ENCODE data around the gene SYNE3.
"Not testable (repeated sequence)": the region's sequence is repeated elsewhere in the genome, so short reads cannot be mapped to it uniquely, and the experiment has no call there.

SYNE3 gene

GRCh38 chr14:95515596-95516552 is 576 bp downstream of the SYNE3 start:
- Histone ChIP-seq H3K9me3 (ENCODE audit: control insufficient read depth in 5 of 5, low read length in 5 of 5) (no peaks in the 10 kb centered on the region), H3K4me1 (ENCODE audit: control insufficient read depth in 5 of 5, insufficient read depth in 5 of 5, low read length in 5 of 5) (peaks cover 29 to 80% (median 79%) of the 10 kb centered on the region in 5 donors), H3K27ac (ENCODE audit: low read depth, low read length) (peak overlapping the region; percentile 95)

GRCh38 chr14:95515080-95515489 is 1.4 kb downstream of the SYNE3 start:
- Histone ChIP-seq H3K4me1 (ENCODE audit: control insufficient read depth in 5 of 5, insufficient read depth in 5 of 5, low read length in 5 of 5) (peaks cover 30 to 81% (median 81%) of the 10 kb centered on the region in 5 donors), H3K36me3 (ENCODE audit: control insufficient read depth in 5 of 5, insufficient read depth in 5 of 5, low read length in 5 of 5) (peaks cover 0 to 2% (median 0%) of the 10 kb centered on the region in 5 donors), H3K27me3 (ENCODE audit: control insufficient read depth in 5 of 5, insufficient read depth in 4 of 5, low read length in 5 of 5) (no peaks in the 10 kb centered on the region), H3K9me3 (ENCODE audit: control insufficient read depth in 5 of 5, low read length in 5 of 5) (no peaks in the 10 kb centered on the region), H3K27ac (ENCODE audit: low read depth, low read length) (peak overlapping the region; percentile 95), H3K4me3 (ENCODE audit: low read depth in 1 of 5, low read length in 5 of 5) (peak overlapping the region; percentile 56 to 93 (median 88)), H3K9ac (ENCODE audit: low read length in 5 of 5) (peak overlapping the region; percentile 50 to 96 (median 86))

More at GRCh38 chr14:95515596-95516552, 576 bp downstream of the SYNE3 start:
- no peaks in the 10 kb centered on the region for H3K27me3 ChIP-seq (ENCODE audit: control insufficient read depth in 5 of 5, insufficient read depth in 4 of 5, low read length in 5 of 5)
- no peaks in the 10 kb centered on the region for H3K36me3 ChIP-seq (ENCODE audit: control insufficient read depth in 5 of 5, insufficient read depth in 5 of 5, low read length in 5 of 5)
- H3K4me3 ChIP-seq (ENCODE audit: low read depth in 1 of 5, low read length in 5 of 5), result peak overlapping the region; percentile 56 to 93 (median 88)
- H3K9ac ChIP-seq (ENCODE audit: low read length in 5 of 5), result peak overlapping the region; percentile 50 to 96 (median 86)

- Histone ChIP-seq H3K27me3 (ENCODE audit: control insufficient read depth in 5 of 5, insufficient read depth in 4 of 5, low read length in 5 of 5) (no peaks in the 10 kb centered on the region), H3K27ac (ENCODE audit: low read depth, low read length) (peak overlapping the region; percentile 95), H3K4me1 (ENCODE audit: control insufficient read depth in 5 of 5, insufficient read depth in 5 of 5, low read length in 5 of 5) (peaks cover 25 to 81% (median 81%) of the 10 kb centered on the region in 5 donors), H3K9me3 (ENCODE audit: control insufficient read depth in 5 of 5, low read length in 5 of 5) (no peaks in the 10 kb centered on the region), H3K4me3 (ENCODE audit: low read depth in 1 of 5, low read length in 5 of 5) (peak overlapping the region; percentile 56 to 93 (median 88)), H3K36me3 (ENCODE audit: control insufficient read depth in 5 of 5, insufficient read depth in 5 of 5, low read length in 5 of 5) (peaks cover 0 to 8% (median 5%) of the 10 kb centered on the region in 5 donors), H3K9ac (ENCODE audit: low read length in 5 of 5) (peak overlapping the region; percentile 50 to 86 (median 75))
Observed at GRCh38 chr14:95514131-95515079, 2.0 kb downstream of the SYNE3 start.

GRCh38 chr14:95513291-95513690 is 3.2 kb downstream of the SYNE3 start:
- peaks cover 19 to 81% (median 79%) of the 10 kb centered on the region in 5 donors for H3K4me1 ChIP-seq (ENCODE audit: control insufficient read depth in 5 of 5, insufficient read depth in 5 of 5, low read length in 5 of 5)
- H3K9me3 ChIP-seq (ENCODE audit: control insufficient read depth in 5 of 5, low read length in 5 of 5), result no peaks in the 10 kb centered on the region
- peak overlapping the region; percentile 52 for H3K27ac ChIP-seq (ENCODE audit: low read depth, low read length)
- no peak overlapping the region for H3K4me3 ChIP-seq (ENCODE audit: low read depth in 1 of 5, low read length in 5 of 5)
- H3K36me3 ChIP-seq (ENCODE audit: control insufficient read depth in 5 of 5, insufficient read depth in 5 of 5, low read length in 5 of 5), result peaks cover 0 to 10% (median 7%) of the 10 kb centered on the region in 5 donors
- H3K27me3 ChIP-seq (ENCODE audit: control insufficient read depth in 5 of 5, insufficient read depth in 4 of 5, low read length in 5 of 5), result no peaks in the 10 kb centered on the region
- peak overlapping the region in 1 of 5 donors; percentile 75 for H3K9ac ChIP-seq (ENCODE audit: low read length in 5 of 5)

- H3K27me3 ChIP-seq (ENCODE audit: control insufficient read depth in 5 of 5, insufficient read depth in 4 of 5, low read length in 5 of 5), result no peaks in the 10 kb centered on the region
- peaks cover 15 to 81% (median 79%) of the 10 kb centered on the region in 5 donors for H3K4me1 ChIP-seq (ENCODE audit: control insufficient read depth in 5 of 5, insufficient read depth in 5 of 5, low read length in 5 of 5)
- peak overlapping the region; percentile 65 for H3K27ac ChIP-seq (ENCODE audit: low read depth, low read length)
- H3K9ac ChIP-seq (ENCODE audit: low read length in 5 of 5), result no peak overlapping the region
- H3K4me3 ChIP-seq (ENCODE audit: low read depth in 1 of 5, low read length in 5 of 5), result no peak overlapping the region
- peaks cover 0 to 13% (median 11%) of the 10 kb centered on the region in 5 donors for H3K36me3 ChIP-seq (ENCODE audit: control insufficient read depth in 5 of 5, insufficient read depth in 5 of 5, low read length in 5 of 5)
- H3K9me3 ChIP-seq (ENCODE audit: control insufficient read depth in 5 of 5, low read length in 5 of 5), result no peaks in the 10 kb centered on the region
Observed at GRCh38 chr14:95511687-95512086, 4.8 kb downstream of the SYNE3 start.

- Histone ChIP-seq H3K4me1 (ENCODE audit: control insufficient read depth in 5 of 5, insufficient read depth in 5 of 5, low read length in 5 of 5) (peaks cover 16 to 86% (median 82%) of the 10 kb centered on the region in 5 donors), H3K27ac (ENCODE audit: low read depth, low read length) (peak overlapping the region; percentile 88)
Observed at GRCh38 chr14:95510804-95511203, 5.6 kb downstream of the SYNE3 start.

GRCh38 chr14:95510344-95510743 is 6.1 kb downstream of the SYNE3 start:
- not testable (repeated sequence) for H3K9me3 ChIP-seq (ENCODE audit: control insufficient read depth in 5 of 5, low read length in 5 of 5); H3K9ac ChIP-seq (ENCODE audit: low read length in 5 of 5); H3K4me3 ChIP-seq (ENCODE audit: low read depth in 1 of 5, low read length in 5 of 5); H3K27me3 ChIP-seq (ENCODE audit: control insufficient read depth in 5 of 5, insufficient read depth in 4 of 5, low read length in 5 of 5)
- H3K4me1 ChIP-seq (ENCODE audit: control insufficient read depth in 5 of 5, insufficient read depth in 5 of 5, low read length in 5 of 5), result peaks cover 16 to 82% (median 78%) of the 10 kb centered on the region in 5 donors
- H3K36me3 ChIP-seq (ENCODE audit: control insufficient read depth in 5 of 5, insufficient read depth in 5 of 5, low read length in 5 of 5), result peaks cover 0 to 18% (median 16%) of the 10 kb centered on the region in 5 donors
- H3K27ac ChIP-seq (ENCODE audit: low read depth, low read length), result peak overlapping the region; percentile 88

More at GRCh38 chr14:95510804-95511203, 5.6 kb downstream of the SYNE3 start:
- no peak overlapping the region for H3K9ac ChIP-seq (ENCODE audit: low read length in 5 of 5)
- H3K27me3 ChIP-seq (ENCODE audit: control insufficient read depth in 5 of 5, insufficient read depth in 4 of 5, low read length in 5 of 5), result no peaks in the 10 kb centered on the region
- no peaks in the 10 kb centered on the region for H3K9me3 ChIP-seq (ENCODE audit: control insufficient read depth in 5 of 5, low read length in 5 of 5)
- no peak overlapping the region for H3K4me3 ChIP-seq (ENCODE audit: low read depth in 1 of 5, low read length in 5 of 5)
- H3K36me3 ChIP-seq (ENCODE audit: control insufficient read depth in 5 of 5, insufficient read depth in 5 of 5, low read length in 5 of 5), result peaks cover 0 to 18% (median 16%) of the 10 kb centered on the region in 5 donors

- Histone ChIP-seq H3K4me3 (ENCODE audit: low read depth in 1 of 5, low read length in 5 of 5) (no peak overlapping the region), H3K27me3 (ENCODE audit: control insufficient read depth in 5 of 5, insufficient read depth in 4 of 5, low read length in 5 of 5) (no peaks in the 10 kb centered on the region), H3K9ac (ENCODE audit: low read length in 5 of 5) (peak overlapping the region in 2 of 5 donors; percentile 9 to 13), H3K36me3 (ENCODE audit: control insufficient read depth in 5 of 5, insufficient read depth in 5 of 5, low read length in 5 of 5) (peaks cover 0 to 18% (median 16%) of the 10 kb centered on the region in 5 donors), H3K27ac (ENCODE audit: low read depth, low read length) (peak overlapping the region; percentile 88), H3K4me1 (ENCODE audit: control insufficient read depth in 5 of 5, insufficient read depth in 5 of 5, low read length in 5 of 5) (peaks cover 18 to 82% (median 78%) of the 10 kb centered on the region in 5 donors), H3K9me3 (ENCODE audit: control insufficient read depth in 5 of 5, low read length in 5 of 5) (no peaks in the 10 kb centered on the region)
Observed at GRCh38 chr14:95509495-95509894, 7.0 kb downstream of the SYNE3 start.

- Histone ChIP-seq H3K36me3 (ENCODE audit: control insufficient read depth in 5 of 5, insufficient read depth in 5 of 5, low read length in 5 of 5) (peaks cover 0 to 22% (median 17%) of the 10 kb centered on the region in 5 donors), H3K27me3 (ENCODE audit: control insufficient read depth in 5 of 5, insufficient read depth in 4 of 5, low read length in 5 of 5) (no peaks in the 10 kb centered on the region), H3K4me1 (ENCODE audit: control insufficient read depth in 5 of 5, insufficient read depth in 5 of 5, low read length in 5 of 5) (peaks cover 17 to 82% (median 73%) of the 10 kb centered on the region in 5 donors), H3K4me3 (ENCODE audit: low read depth in 1 of 5, low read length in 5 of 5) (no peak overlapping the region), H3K9ac (ENCODE audit: low read length in 5 of 5) (peak overlapping the region in 1 of 5 donors; percentile 26), H3K9me3 (ENCODE audit: control insufficient read depth in 5 of 5, low read length in 5 of 5) (no peaks in the 10 kb centered on the region), H3K27ac (ENCODE audit: low read depth, low read length) (peak overlapping the region; percentile 88)
Observed at GRCh38 chr14:95508377-95508776, 8.1 kb downstream of the SYNE3 start.
